ENCODE data around the gene CLDN15.

- TF ChIP-seq CTCF (IDR thresholded peaks at IDR 0.05), result no peak
- no peak for TF ChIP-seq POLR2A (IDR thresholded peaks at IDR 0.05)
Measured at GRCh38 chr7:101285171-101285570, 47.6 kb upstream of the CLDN15 start.
